Gastroesophageal sphincter (tissue), 4 donors: ENCODE results near the gene ARHGAP42. TPM values are rescaled to one million over a fixed set of nuclear protein-coding genes. Genes with fewer than 3 reads are reported as not detected.

Experiments
- ATAC-seq: fragments of 150-250 bp; one replicate; pipeline ENCODE4 v1.9.1; 2016; ENCODE audit warnings: mild to moderate bottlenecking, moderate library complexity
- H3K27ac ChIP-seq, 4 donors: fragments of 200-600 bp; sonication (generic) in 3 of 4; 1 replicate in 3 of 4; 2 replicates in 1 of 4; pipeline ENCODE4 v1.5.1; 2016 to 2019
- H3K27me3 ChIP-seq: fragments of 200-600 bp; sonication (generic); one replicate; pipeline ENCODE4 v1.5.1; 2019
- H3K36me3 ChIP-seq, 2 donors: fragments of 200-600 bp; sonication (generic); one replicate each; pipeline ENCODE4 v1.5.1; 2019; ENCODE audit warnings: control low read depth in 1 of 2
- H3K4me1 ChIP-seq, 3 donors: fragments of 200-600 bp; sonication (generic); 1 replicate in 2 of 3; 2 replicates in 1 of 3; pipeline ENCODE4 v1.5.1; 2016 to 2019; ENCODE audit warnings: control low read depth in 2 of 3
- H3K4me3 ChIP-seq, 2 donors: fragments of 200-600 bp; sonication (generic); one replicate each; pipeline ENCODE4 v1.5.1; 2019; ENCODE audit warnings: mild to moderate bottlenecking in 1 of 2, moderate library complexity in 1 of 2
- H3K9me3 ChIP-seq, 3 donors: fragments of 200-600 bp; sonication (generic); one replicate each; pipeline ENCODE4 v1.5.1; 2017 to 2019; ENCODE audit warnings: control low read depth in 2 of 3
- EP300 ChIP-seq: sonication (generic); formaldehyde crosslinking; IDR thresholded peaks from one replicate; pipeline ENCODE4 v1.6.1; 2017; ENCODE audit warnings: antibody characterized with exemption, mild to moderate bottlenecking
- POLR2A ChIP-seq, 2 donors: fragments of 450-650 bp; IDR thresholded peaks; one replicate each; pipeline ENCODE4 v1.6.1; 2017; ENCODE audit warnings: antibody characterized with exemption in 2 of 2, mild to moderate bottlenecking in 2 of 2, moderate library complexity in 1 of 2
- POLR2AphosphoS5 ChIP-seq: sonication (generic); formaldehyde crosslinking; IDR thresholded peaks from one replicate; pipeline ENCODE4 v1.6.1; 2017; ENCODE audit warnings: antibody characterized with exemption
- WGBS, 2 donors: methylation state at CpG; one replicate each; pipeline ENCODE4 v1.1.5; 2018; ENCODE audit warnings: low coverage in 1 of 2; 5-methylcytosine and 5-hydroxymethylcytosine counted together
- total RNA-seq, 4 donors: library from RNA; depleted of rRNA; stranded (reverse); fragments of >200 nt; gene quantifications; one replicate each; pipeline ENCODE4 v1.1.0, GENCODE V29; 2016
- TF ChIP-seq, protein P1 (sequence below), 4 experiments: fragments of 200-600 bp in 2 of 4; fragments of 450-650 bp in 2 of 4; sonication (generic) in 1 of 4; IDR thresholded peaks; one replicate each; pipeline ENCODE4 v1.5.1; 2017 to 2019; ENCODE audit warnings: antibody characterized with exemption in 4 of 4, mild to moderate bottlenecking in 2 of 4, moderate library complexity in 2 of 4

ARHGAP42 gene
- total RNA-seq, 4 donors from 2014 or later = 6.3 to 29.1 (median 9.9) TPM

DNA sequence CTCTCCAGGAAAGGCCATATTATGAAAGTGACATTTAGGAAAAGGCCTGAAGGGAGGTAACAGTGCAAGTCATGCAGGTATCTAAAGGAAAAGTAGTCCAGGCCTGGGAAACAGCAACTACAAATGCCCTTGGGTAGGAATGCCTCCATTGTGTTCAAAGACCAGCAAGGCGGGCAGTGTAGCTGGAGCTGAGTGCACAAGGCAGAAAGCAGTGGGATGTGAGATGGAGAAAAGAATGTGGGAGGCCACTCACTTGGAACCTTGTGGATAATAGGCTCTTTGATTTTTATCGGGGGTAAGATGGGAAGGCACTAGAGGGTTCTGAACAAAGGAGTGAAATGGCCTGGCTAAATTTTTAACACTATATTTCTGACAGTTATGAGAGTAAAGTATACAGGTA lies 253.9 kb downstream of the ARHGAP42 start:
- H3K36me3 ChIP-seq = peaks cover 0 to 12% of the 10 kb centered on the region in 2 donors
- peaks cover 0 to 11% (median 0%) of the 10 kb centered on the region in 3 donors for H3K4me1 ChIP-seq
- no peaks in the 10 kb centered on the region for H3K9me3 ChIP-seq
- H3K4me3 ChIP-seq = no peak overlapping the region
- WGBS, 2 donors = 85 to 100% methylated on average over 1 to 2 of the region's 2 CpGs
- H3K27me3 ChIP-seq = no peaks in the 10 kb centered on the region
- TF ChIP-seq, protein P1, sequence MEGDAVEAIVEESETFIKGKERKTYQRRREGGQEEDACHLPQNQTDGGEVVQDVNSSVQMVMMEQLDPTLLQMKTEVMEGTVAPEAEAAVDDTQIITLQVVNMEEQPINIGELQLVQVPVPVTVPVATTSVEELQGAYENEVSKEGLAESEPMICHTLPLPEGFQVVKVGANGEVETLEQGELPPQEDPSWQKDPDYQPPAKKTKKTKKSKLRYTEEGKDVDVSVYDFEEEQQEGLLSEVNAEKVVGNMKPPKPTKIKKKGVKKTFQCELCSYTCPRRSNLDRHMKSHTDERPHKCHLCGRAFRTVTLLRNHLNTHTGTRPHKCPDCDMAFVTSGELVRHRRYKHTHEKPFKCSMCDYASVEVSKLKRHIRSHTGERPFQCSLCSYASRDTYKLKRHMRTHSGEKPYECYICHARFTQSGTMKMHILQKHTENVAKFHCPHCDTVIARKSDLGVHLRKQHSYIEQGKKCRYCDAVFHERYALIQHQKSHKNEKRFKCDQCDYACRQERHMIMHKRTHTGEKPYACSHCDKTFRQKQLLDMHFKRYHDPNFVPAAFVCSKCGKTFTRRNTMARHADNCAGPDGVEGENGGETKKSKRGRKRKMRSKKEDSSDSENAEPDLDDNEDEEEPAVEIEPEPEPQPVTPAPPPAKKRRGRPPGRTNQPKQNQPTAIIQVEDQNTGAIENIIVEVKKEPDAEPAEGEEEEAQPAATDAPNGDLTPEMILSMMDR (IDR thresholded peaks at IDR 0.05) = no peak
- TF ChIP-seq EP300 (no peak), POLR2AphosphoS5 (no peak), POLR2A (IDR thresholded peaks at IDR 0.05) (no peak)
- ATAC-seq = no peak
- H3K27ac ChIP-seq = no peak overlapping the region

GRCh38 chr11:100942016-100942415 lies 254.9 kb downstream of the ARHGAP42 start:
- no peak overlapping the region for H3K4me3 ChIP-seq
- WGBS, 2 donors = 28 to 42% methylated on average over 4 of the region's 4 CpGs
- TF ChIP-seq EP300 (no peak), POLR2AphosphoS5 (no peak), POLR2A (IDR thresholded peaks at IDR 0.05) (no peak)
- TF ChIP-seq, protein P1 (IDR thresholded peaks at IDR 0.05) = no peak
- ATAC-seq = no peak
- peaks cover 0 to 11% (median 0%) of the 10 kb centered on the region in 3 donors for H3K4me1 ChIP-seq
- H3K27ac ChIP-seq = no peak overlapping the region
- H3K27me3 ChIP-seq = no peaks in the 10 kb centered on the region
- H3K36me3 ChIP-seq = peaks cover 0 to 9% of the 10 kb centered on the region in 2 donors
- H3K9me3 ChIP-seq = no peaks in the 10 kb centered on the region

GRCh38 chr11:100948936-100949335 lies 261.8 kb downstream of the ARHGAP42 start:
- no peak overlapping the region for H3K27ac ChIP-seq
- no peaks in the 10 kb centered on the region for H3K9me3 ChIP-seq
- no peak for ATAC-seq
- no peaks in the 10 kb centered on the region for H3K4me1 ChIP-seq
- WGBS, 2 donors = 88 to 93% methylated on average over 2 of the region's 2 CpGs
- no peaks in the 10 kb centered on the region for H3K36me3 ChIP-seq
- H3K27me3 ChIP-seq = no peaks in the 10 kb centered on the region
- no peak overlapping the region for H3K4me3 ChIP-seq
- TF ChIP-seq POLR2A (IDR thresholded peaks at IDR 0.05) (no peak), EP300 (no peak), POLR2AphosphoS5 (no peak)
- TF ChIP-seq, protein P1 (IDR thresholded peaks at IDR 0.05) = no peak

DNA sequence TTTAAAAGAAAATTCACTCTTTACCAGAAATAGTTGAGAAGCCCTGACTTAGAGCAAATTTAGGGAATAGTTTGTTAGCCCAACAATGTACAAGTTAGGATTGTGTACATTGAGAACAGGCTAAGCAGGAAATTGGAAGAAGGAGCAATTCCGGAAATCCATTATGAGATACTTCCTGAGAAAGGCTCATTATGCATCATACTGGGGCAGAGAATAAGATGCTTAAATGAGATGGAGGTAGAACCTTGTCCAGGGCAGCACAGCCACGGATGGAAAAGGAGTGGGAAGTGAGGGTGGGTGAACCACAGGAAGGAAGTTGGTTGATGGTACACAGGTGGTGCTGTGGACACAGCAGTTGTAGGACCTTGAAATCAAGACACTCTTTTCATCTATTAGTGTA lies 262.4 kb downstream of the ARHGAP42 start:
- TF ChIP-seq EP300 = no peak
- TF ChIP-seq POLR2A (IDR thresholded peaks at IDR 0.05) = no peak
- no peak for TF ChIP-seq POLR2AphosphoS5
- TF ChIP-seq, protein P1 (IDR thresholded peaks at IDR 0.05) = no peak
- no peak overlapping the region for H3K4me3 ChIP-seq
- no peaks in the 10 kb centered on the region for H3K36me3 ChIP-seq
- ATAC-seq = no peak
- WGBS, 2 donors = 51 to 56% methylated on average over 2 of the region's 2 CpGs
- no peaks in the 10 kb centered on the region for H3K27me3 ChIP-seq
- no peaks in the 10 kb centered on the region for H3K9me3 ChIP-seq
- no peaks in the 10 kb centered on the region for H3K4me1 ChIP-seq
- H3K27ac ChIP-seq = no peak overlapping the region

DNA sequence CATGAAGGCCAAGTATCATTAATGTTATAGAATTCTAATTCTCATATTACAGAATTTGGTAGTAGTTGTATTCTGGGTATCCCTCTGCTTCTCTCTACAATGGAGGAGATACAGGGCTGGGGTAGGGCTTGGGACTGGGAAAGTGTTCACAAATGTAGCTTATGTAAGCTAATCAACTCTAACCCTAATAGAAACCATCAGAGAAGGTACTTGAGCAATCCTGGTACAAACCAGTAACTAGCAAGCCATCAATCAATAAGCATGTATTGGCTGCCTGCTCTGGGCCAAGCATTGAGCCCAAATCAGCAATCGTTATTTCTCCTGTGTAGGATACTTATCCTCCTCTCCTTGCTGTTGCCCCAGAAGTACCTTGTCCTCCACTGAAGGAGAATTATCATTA lies 268.2 kb downstream of the ARHGAP42 start:
- H3K4me3 ChIP-seq = no peak overlapping the region
- H3K27ac ChIP-seq = no peak overlapping the region
- H3K4me1 ChIP-seq = no peaks in the 10 kb centered on the region
- TF ChIP-seq POLR2A (IDR thresholded peaks at IDR 0.05) = no peak
- no peak for TF ChIP-seq EP300
- TF ChIP-seq POLR2AphosphoS5 = no peak
- TF ChIP-seq, protein P1 (IDR thresholded peaks at IDR 0.05) = no peak
- H3K36me3 ChIP-seq = no peaks in the 10 kb centered on the region
- no peaks in the 10 kb centered on the region for H3K9me3 ChIP-seq
- 89 to 100% methylated on average over 1 of the region's 1 CpG for WGBS, 2 donors
- H3K27me3 ChIP-seq = no peaks in the 10 kb centered on the region
- ATAC-seq = no peak
